ENCODE data around the gene HNRNPA0. TPM values are rescaled to one million over a fixed set of nuclear protein-coding genes. Genes with fewer than 3 reads are reported as not detected.

The HNRNPA0 gene
- total and polyA plus RNA-seq, 9 of the 15 experiments (the other 6 are each of a cell fraction or from before 2014, with no cell fraction given) = 5.0 to 33.3 (median 10.7) TPM

- TF ChIP-seq CLOCK (CRISPR knock-in tag; IDR thresholded peaks at IDR 0.05; ENCODE audit: borderline replicate concordance) (no peak), NCOA6 (IDR thresholded peaks at IDR 0.05) (no peak), MBD2 (IDR thresholded peaks at IDR 0.05; ENCODE audit: borderline replicate concordance, low read depth) (no peak), EP400 (IDR thresholded peaks at IDR 0.05) (no peak), CHD7 (IDR thresholded peaks at IDR 0.05; ENCODE audit: low read depth, low read length) (no peak), PCBP1 (IDR thresholded peaks at IDR 0.05; ENCODE audit: low read depth, low read length, poor library complexity, severe bottlenecking) (no peak), ZNF280A (IDR thresholded peaks at IDR 0.05; ENCODE audit: low read depth, partially characterized antibody) (no peak)
These were observed 29.9 kb downstream of the HNRNPA0 start (continued) for GRCh38 chr5:137724251-137724650.

Measured in K562 (cell line).